AG09309 (cell line): Measurements from ENCODE around the gene PRR16.

ENCODE experiments used
- DNase-seq: peaks from one replicate; pipeline ENCODE4 v3.0.0-alpha.2; 2010; ENCODE audit warnings: low read depth
- H3K4me3 ChIP-seq: 2 replicates; pipeline ENCODE4 v1.5.1; 2011; ENCODE audit warnings: mild to moderate bottlenecking, low read depth, low read length, moderate library complexity; ENCODE audit not compliant: control insufficient read depth
- CTCF ChIP-seq: IDR thresholded peaks from 2 replicates; pipeline ENCODE4 v1.5.1; 2011; ENCODE audit warnings: mild to moderate bottlenecking, low read depth, low read length, inconsistent platforms; ENCODE audit not compliant: insufficient read depth, control insufficient read depth; ENCODE audit errors: missing control alignments

PRR16 gene

GRCh38 chr5:120602033-120602432, 137.9 kb downstream of the PRR16 start:
- no peak for DNase-seq
- TF ChIP-seq CTCF, result no peak
- H3K4me3 ChIP-seq, result no peak overlapping the region

- DNase-seq, result peak; percentile 91
- TF ChIP-seq CTCF, result no peak
- no peak overlapping the region for H3K4me3 ChIP-seq
Measured at GRCh38 chr5:120604884-120605283, 140.8 kb downstream of the PRR16 start.

- TF ChIP-seq CTCF, result no peak
Measured at GRCh38 chr5:120605325-120606079, 141.4 kb downstream of the PRR16 start.

GRCh38 chr5:120609570-120609969, 145.5 kb downstream of the PRR16 start:
- TF ChIP-seq CTCF, result no peak
- H3K4me3 ChIP-seq, result no peak overlapping the region
- no peak for DNase-seq

More at GRCh38 chr5:120605325-120606079, 141.4 kb downstream of the PRR16 start:
- DNase-seq, result no peak
- H3K4me3 ChIP-seq, result no peak overlapping the region

- no peak overlapping the region for H3K4me3 ChIP-seq
- no peak for TF ChIP-seq CTCF
- DNase-seq, result no peak
Measured at GRCh38 chr5:120610145-120610544, 146.0 kb downstream of the PRR16 start.

- no peak for DNase-seq
- H3K4me3 ChIP-seq, result no peak overlapping the region
- TF ChIP-seq CTCF, result no peak
Measured at GRCh38 chr5:120613729-120614128, 149.6 kb downstream of the PRR16 start.

- no peak for TF ChIP-seq CTCF
- no peak for DNase-seq
- no peak overlapping the region for H3K4me3 ChIP-seq
Measured at GRCh38 chr5:120614531-120615180, 150.6 kb downstream of the PRR16 start.
